ENCODE measurements around the gene MRPL47. TPM values are rescaled to one million over a fixed set of nuclear protein-coding genes. Genes with fewer than 3 reads are reported as not detected.
A peak's percentile ranks its signal among the peaks of the same experiment; 100 is the strongest.

MRPL47 gene
- total and polyA plus RNA-seq, 9 of the 15 experiments (the other 6 are each of a cell fraction or from before 2014, with no cell fraction given): 101 to 437 (median 141) TPM

GRCh38 chr3:179604321-179605078 lies at the start of gene MRPL47, which contains the start of gene NDUFB5 (continued):
- TF ChIP-seq NEUROD1 (IDR thresholded peaks at IDR 0.05; ENCODE audit: borderline replicate concordance, low read depth, low read length, partially characterized antibody) (peak; percentile 6), MAX (CRISPR knock-in tag; IDR thresholded peaks at IDR 0.05) (peak; percentile 42; the same call in 1 of the 2 replicates), FOXA1 (IDR thresholded peaks at IDR 0.05; ENCODE audit: borderline replicate concordance) (no peak), PRDM10 (IDR thresholded peaks at IDR 0.05; ENCODE audit: partially characterized antibody) (peak; percentile 58), ZNF253 (CRISPR knock-in tag; conservative IDR thresholded peaks at IDR 0.05) (no peak), ZNF696 (CRISPR knock-in tag; conservative IDR thresholded peaks at IDR 0.05) (no peak), ELF1 (tag; IDR thresholded peaks at IDR 0.05) (peak; percentile 86), PYGO2 (tag; IDR thresholded peaks at IDR 0.05) (no peak), SMAD1 (IDR thresholded peaks at IDR 0.05; ENCODE audit: low read depth, low read length, partially characterized antibody) (peak; percentile 59), GTF2B (IDR thresholded peaks at IDR 0.05; ENCODE audit: extremely low read depth, insufficient read length) (peak; percentile 71), MLX (CRISPR knock-in tag; conservative IDR thresholded peaks at IDR 0.05) (no peak), USF1 (CRISPR knock-in tag; IDR thresholded peaks at IDR 0.05) (no peak), RFX1 (IDR thresholded peaks at IDR 0.05) (peak; percentile 50), GTF2E2 (tag; IDR thresholded peaks at IDR 0.05) (peak; percentile 85; the same call in 1 of the 2 replicates)
